NCI-H1105 (cell line): ENCODE data around the gene UHMK1.
"Not testable (repeated sequence)": the region's sequence is repeated elsewhere in the genome, so short reads cannot be mapped to it uniquely, and the experiment has no call there.

Experiments used
- DNase-seq: peaks from one replicate; lab custom pipeline; 2025; lab: John Stamatoyannopoulos, UW

UHMK1 gene

GRCh38 chr1:162566870-162567269, 69.3 kb downstream of the UHMK1 start:
- DNase-seq = no peak

GRCh38 chr1:162568802-162569201, 71.2 kb downstream of the UHMK1 start:
- no peak for DNase-seq

- no peak for DNase-seq
These were observed 73.1 kb downstream of the UHMK1 start for GRCh38 chr1:162570718-162571117.

GRCh38 chr1:162571121-162571520, 73.5 kb downstream of the UHMK1 start:
- not testable (repeated sequence) for DNase-seq

- peak; percentile 52 for DNase-seq
These were observed 74.1 kb downstream of the UHMK1 start for GRCh38 chr1:162571696-162572095.

GRCh38 chr1:162573136-162573535, 75.5 kb downstream of the UHMK1 start:
- no peak for DNase-seq

- no peak for DNase-seq
These were observed 80.6 kb downstream of the UHMK1 start for GRCh38 chr1:162578071-162578700.

- no peak for DNase-seq
These were observed 81.3 kb downstream of the UHMK1 start for GRCh38 chr1:162578936-162579335.
